Skin epidermis (tissue), 12 donors: ENCODE measurements around the gene HTATSF1.
A peak's percentile ranks its signal among the peaks of the same experiment; 100 is the strongest.

Experiments
- H3K27ac ChIP-seq, 21 experiments: fragments of 200-600 bp; sonication (generic) in 11 of 21; one replicate each; pipeline ENCODE4 v1.5.0; 2020; ENCODE audit warnings: mild to moderate bottlenecking in 3 of 21, inconsistent platforms in 2 of 21, moderate library complexity in 2 of 21
- H3K4me3 ChIP-seq, 7 experiments: fragments of 200-600 bp; sonication (generic) in 2 of 7; one replicate each; pipeline ENCODE4 v1.5.0; 2020; ENCODE audit warnings: inconsistent platforms in 2 of 7, mild to moderate bottlenecking in 2 of 7, moderate library complexity in 1 of 7

HTATSF1 gene

GRCh38 chrX:136493011-136493410 lies 4.4 kb upstream of the HTATSF1 start:
- H3K4me3 ChIP-seq: no peak overlapping the region

GRCh38 chrX:136495043-136495442 lies 2.3 kb upstream of the HTATSF1 start:
- Histone ChIP-seq H3K27ac (no peak overlapping the region), H3K4me3 (no peak overlapping the region)

More at GRCh38 chrX:136493011-136493410, 4.4 kb upstream of the HTATSF1 start:
- H3K27ac ChIP-seq: no peak overlapping the region

- Histone ChIP-seq H3K27ac (peak overlapping the region; percentile 84 to 97 (median 92)), H3K4me3 (peak overlapping the region; percentile 50 to 77 (median 61))
Measured at GRCh38 chrX:136496186-136496763, 1.1 kb upstream of the HTATSF1 start.

DNA sequence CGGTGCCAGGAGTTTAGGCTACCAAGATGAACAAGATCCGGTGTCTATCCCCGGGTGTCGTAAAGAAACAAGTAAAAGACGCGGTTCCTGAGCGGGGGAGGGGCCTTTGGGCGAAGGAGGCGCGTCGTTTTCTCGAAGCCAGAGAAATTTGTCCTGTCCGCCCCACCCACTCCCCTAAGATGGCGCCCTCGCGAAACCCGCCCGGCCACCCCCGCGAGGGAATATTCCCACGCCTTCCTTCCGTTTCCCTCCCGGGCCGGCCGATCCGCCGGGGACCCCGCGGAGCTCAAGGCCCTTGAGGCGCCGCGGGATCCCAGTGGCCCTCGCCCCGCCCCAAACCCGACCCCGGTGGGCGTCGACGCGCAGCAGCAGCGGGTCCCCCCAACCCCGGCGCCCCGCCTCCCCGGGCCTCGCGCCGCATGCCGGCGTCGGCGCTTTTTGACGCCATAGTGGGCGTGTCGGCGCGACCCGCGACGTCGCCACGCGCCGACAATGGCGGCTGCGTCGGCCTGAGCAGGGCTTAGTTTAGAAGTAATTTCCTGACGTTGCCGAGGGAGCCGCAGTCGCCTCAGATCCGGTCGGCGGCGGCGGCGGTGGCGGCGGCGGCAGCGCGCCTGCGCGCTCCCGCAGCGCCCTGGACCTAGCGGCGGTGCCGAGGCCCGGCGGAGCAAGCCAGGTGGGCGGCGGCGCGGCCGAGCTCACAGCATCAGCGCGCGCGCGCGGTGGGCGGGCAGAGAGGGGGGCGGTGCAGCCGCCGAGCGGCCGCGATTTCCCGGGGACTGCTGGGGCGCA lies 432 bp upstream of the HTATSF1 start:
- peak overlapping the region; percentile 50 to 77 (median 61) for H3K4me3 ChIP-seq
- H3K27ac ChIP-seq: peak overlapping the region; percentile 84 to 97 (median 92)

GRCh38 chrX:136519069-136519468 lies 21.7 kb downstream of the HTATSF1 start:
- H3K27ac ChIP-seq: no peak overlapping the region

GRCh38 chrX:136523770-136524169 lies 26.4 kb downstream of the HTATSF1 start:
- no peak overlapping the region for H3K27ac ChIP-seq
- no peak overlapping the region for H3K4me3 ChIP-seq

More at GRCh38 chrX:136519069-136519468, 21.7 kb downstream of the HTATSF1 start:
- H3K4me3 ChIP-seq: no peak overlapping the region

DNA sequence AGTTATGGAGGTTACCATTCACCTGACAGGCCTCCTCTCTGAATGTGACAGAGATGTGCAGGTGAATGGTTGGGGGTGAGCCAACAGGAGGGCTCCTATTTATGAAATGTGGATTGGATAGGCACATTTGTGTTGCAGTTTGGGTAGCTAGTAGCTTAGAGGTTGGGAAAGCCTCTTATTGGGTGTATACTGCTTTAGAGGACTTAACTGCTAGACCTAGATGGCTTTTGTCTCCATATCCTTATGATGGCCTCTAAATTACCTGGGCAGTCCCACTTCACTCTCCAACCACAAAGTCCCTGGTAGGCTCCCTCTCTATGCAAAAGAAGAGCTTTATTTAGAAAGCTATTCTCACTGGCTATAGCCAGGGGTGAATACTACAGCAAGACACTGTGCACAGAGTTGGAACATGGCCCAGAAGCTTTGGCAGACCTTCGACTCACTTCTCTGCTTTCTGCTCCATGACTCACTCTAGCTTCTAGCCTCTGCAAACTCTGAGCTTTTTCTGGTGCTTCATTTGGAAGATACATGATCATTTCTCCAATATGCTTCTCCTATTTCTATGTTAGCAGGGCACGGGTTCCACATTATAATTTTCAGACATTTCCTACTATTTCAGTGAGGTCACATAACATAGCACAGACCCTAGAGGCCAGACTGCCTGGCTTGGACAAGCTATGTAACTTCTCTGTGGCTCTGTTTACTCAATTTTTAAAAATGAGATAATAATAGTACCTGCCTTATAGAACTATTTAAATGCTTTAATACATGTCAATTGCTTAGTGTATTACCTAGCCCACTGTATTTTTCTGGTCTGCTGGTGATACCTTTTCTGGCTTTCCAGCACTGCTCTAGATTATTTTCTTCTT lies 28.6 kb downstream of the HTATSF1 start:
- Histone ChIP-seq H3K27ac (no peak overlapping the region), H3K4me3 (no peak overlapping the region)

DNA sequence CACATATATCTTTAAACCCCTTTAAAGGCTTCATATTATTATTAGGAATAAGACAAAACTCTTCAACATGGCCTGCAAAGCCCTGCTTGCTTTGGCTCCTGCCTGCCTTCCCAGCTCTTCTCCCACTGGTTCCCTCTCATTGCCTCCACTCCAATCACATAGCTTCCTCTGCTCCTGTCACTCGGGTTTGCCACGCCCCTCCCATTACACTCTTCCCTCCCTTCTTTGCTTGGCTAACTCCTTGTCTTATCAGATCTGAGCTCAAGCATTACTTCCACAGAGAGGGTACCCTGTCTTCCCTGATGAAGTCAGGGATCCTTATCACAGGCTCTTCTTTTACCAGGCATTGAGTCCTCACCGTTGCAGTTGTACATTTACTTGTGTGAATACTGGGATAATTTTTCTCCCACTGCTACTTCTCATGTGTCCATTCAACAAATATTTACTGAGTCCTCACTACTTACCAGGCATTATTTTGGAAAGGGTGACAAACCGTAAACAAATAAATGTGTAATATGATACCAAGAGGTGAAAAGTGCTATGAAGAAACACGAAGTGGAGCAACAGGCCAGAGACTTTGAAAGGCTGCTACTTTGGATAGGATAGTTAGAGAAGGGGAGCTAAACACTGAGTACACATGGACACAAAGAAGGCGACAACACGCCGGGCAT lies 31.4 kb downstream of the HTATSF1 start:
- no peak overlapping the region for H3K4me3 ChIP-seq
- H3K27ac ChIP-seq: no peak overlapping the region

- Histone ChIP-seq H3K4me3 (no peak overlapping the region), H3K27ac (no peak overlapping the region)
Measured at GRCh38 chrX:136529795-136530194, 32.4 kb downstream of the HTATSF1 start.

DNA sequence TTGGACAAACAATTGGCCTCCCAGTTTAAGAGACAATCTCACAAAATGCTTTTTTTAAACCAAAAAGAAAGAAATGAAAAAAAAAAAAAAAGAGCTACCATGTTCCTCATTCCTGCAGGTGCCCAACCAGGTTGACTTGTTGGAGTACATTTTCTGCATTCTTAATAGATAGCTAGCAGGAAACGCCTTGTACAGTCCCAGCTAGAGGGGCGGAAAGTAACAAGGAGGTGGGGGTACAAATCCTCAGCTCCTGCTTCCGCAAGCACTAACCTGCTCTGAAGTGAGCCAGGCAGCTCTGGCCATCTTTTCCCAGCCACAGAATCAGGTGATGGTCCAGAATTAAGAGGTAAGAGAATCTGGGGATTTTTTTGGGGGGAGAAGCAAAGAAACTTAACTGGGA lies 34.6 kb downstream of the HTATSF1 start, which contains the start of gene VGLL1:
Gene VGLL1 (plus strand): TSS at position 265 of the 400 bp plus-strand sequence. CDS start 3,806 bp downstream, outside the sequence.
- Histone ChIP-seq H3K27ac (no peak within 1 kb of the TSS), H3K4me3 (no peak within 1 kb of the TSS)

- no peak overlapping the region for H3K4me3 ChIP-seq
Measured at GRCh38 chrX:136534131-136534530, 36.7 kb downstream of the HTATSF1 start.

GRCh38 chrX:136538811-136539210 lies 41.4 kb downstream of the HTATSF1 start:
- H3K4me3 ChIP-seq: no peak overlapping the region
- H3K27ac ChIP-seq: no peak overlapping the region

More at GRCh38 chrX:136534131-136534530, 36.7 kb downstream of the HTATSF1 start:
- no peak overlapping the region for H3K27ac ChIP-seq

DNA sequence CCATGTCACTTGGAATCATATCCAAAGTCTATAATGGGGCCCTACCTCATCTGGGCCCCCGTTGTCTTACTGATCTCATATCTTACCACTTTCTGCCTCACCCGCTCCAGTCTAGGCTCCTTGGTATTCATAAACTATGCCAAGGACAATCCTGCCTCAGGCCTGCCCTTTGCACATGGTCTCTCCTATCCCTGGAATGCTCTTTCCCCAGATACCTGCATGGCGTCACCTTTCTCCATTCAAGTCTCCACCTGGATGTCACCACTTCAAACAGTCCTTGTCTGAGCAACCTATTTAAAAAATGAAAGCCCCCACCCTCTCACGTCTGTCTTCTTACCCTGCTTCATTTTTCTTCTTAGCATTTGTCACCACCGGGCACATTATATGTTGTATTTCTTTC lies 42.8 kb downstream of the HTATSF1 start:
- no peak overlapping the region for H3K4me3 ChIP-seq

GRCh38 chrX:136541294-136541693 lies 43.9 kb downstream of the HTATSF1 start:
- Histone ChIP-seq H3K27ac (no peak overlapping the region), H3K4me3 (no peak overlapping the region)

More for the DNA sequence above, 42.8 kb downstream of the HTATSF1 start:
- no peak overlapping the region for H3K27ac ChIP-seq

DNA sequence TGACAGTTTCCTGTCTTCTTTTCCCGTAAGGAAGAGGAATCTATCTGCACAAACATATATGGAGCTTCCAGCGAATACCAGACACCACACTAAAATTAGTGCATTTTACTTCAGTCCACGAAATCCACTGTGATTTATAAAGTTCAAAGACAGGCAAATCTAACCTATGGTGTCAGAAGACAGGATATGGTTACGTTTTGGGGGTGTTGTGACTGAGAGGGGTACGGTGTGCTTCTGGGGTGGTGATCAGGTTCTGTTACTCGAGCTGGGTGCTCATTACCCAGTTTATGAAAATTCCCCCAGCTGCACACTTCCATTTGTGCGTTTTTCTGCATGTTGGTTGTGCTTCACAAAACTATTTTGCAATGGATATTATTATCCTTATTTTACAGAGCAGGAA lies 44.9 kb downstream of the HTATSF1 start:
- no peak overlapping the region for H3K27ac ChIP-seq
- no peak overlapping the region for H3K4me3 ChIP-seq

DNA sequence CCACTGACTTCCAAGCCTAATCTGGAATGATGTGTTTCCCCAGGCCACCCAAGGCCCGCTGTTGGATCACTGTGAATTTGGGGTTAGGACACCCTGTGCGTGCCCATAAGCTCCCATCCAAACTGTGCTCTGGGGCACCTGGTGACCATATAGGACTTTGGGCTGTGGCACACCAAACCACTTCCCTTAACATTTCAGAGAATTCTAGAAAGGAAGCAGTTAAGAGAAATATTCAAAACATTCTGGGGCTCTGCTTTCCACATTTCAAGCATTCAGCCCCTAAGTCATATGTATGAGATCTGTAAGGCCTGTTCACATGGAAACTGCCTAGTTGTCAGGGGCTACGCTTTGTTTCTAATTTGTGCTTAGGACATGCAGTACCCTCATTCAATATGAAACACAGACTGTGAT lies 49.0 kb downstream of the HTATSF1 start:
- Histone ChIP-seq H3K4me3 (no peak overlapping the region), H3K27ac (no peak overlapping the region)

GRCh38 chrX:136549226-136549625 lies 51.8 kb downstream of the HTATSF1 start:
- Histone ChIP-seq H3K4me3 (no peak overlapping the region), H3K27ac (no peak overlapping the region)

DNA sequence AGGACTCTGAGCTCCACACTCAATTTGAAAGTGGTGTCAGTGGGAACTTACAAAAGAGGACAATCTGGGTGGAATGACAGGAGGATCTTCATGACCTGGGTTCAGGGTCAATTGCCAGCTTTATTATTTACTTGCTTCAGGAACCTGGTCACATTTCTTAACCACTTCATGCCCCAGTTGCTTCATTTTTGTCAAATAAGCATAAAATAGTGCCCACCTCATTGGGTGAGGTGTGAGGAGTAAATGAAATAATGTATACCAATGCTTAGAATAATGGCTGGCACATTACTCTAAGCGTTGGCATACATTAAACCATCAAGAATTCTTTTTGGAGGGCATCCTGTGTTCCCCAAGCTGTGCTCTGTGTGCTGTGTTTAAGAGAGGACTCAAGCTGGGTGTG lies 54.0 kb downstream of the HTATSF1 start:
- Histone ChIP-seq H3K27ac (no peak overlapping the region), H3K4me3 (no peak overlapping the region)

- H3K4me3 ChIP-seq: no peak overlapping the region
- H3K27ac ChIP-seq: no peak overlapping the region
Measured at GRCh38 chrX:136555694-136556093, 58.3 kb downstream of the HTATSF1 start.
